Activated CD4-positive, alpha-beta T cell treated with anti-CD3 and anti-CD28 coated beads, Interleukin-2, Interleukin-4, amounts not matched to agents 100 ng/mL and 50 ng/mL, durations not matched to agents 16 hours and 8 hours (primary cell): ENCODE results near the gene LCMT2.

Source experiments
- DNase-seq: peaks from one replicate; pipeline ENCODE4 v3.0.0-alpha.2; 2020; ENCODE audit warnings: low spot score

The LCMT2 gene, protein sequence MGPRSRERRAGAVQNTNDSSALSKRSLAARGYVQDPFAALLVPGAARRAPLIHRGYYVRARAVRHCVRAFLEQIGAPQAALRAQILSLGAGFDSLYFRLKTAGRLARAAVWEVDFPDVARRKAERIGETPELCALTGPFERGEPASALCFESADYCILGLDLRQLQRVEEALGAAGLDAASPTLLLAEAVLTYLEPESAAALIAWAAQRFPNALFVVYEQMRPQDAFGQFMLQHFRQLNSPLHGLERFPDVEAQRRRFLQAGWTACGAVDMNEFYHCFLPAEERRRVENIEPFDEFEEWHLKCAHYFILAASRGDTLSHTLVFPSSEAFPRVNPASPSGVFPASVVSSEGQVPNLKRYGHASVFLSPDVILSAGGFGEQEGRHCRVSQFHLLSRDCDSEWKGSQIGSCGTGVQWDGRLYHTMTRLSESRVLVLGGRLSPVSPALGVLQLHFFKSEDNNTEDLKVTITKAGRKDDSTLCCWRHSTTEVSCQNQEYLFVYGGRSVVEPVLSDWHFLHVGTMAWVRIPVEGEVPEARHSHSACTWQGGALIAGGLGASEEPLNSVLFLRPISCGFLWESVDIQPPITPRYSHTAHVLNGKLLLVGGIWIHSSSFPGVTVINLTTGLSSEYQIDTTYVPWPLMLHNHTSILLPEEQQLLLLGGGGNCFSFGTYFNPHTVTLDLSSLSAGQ

DNA sequence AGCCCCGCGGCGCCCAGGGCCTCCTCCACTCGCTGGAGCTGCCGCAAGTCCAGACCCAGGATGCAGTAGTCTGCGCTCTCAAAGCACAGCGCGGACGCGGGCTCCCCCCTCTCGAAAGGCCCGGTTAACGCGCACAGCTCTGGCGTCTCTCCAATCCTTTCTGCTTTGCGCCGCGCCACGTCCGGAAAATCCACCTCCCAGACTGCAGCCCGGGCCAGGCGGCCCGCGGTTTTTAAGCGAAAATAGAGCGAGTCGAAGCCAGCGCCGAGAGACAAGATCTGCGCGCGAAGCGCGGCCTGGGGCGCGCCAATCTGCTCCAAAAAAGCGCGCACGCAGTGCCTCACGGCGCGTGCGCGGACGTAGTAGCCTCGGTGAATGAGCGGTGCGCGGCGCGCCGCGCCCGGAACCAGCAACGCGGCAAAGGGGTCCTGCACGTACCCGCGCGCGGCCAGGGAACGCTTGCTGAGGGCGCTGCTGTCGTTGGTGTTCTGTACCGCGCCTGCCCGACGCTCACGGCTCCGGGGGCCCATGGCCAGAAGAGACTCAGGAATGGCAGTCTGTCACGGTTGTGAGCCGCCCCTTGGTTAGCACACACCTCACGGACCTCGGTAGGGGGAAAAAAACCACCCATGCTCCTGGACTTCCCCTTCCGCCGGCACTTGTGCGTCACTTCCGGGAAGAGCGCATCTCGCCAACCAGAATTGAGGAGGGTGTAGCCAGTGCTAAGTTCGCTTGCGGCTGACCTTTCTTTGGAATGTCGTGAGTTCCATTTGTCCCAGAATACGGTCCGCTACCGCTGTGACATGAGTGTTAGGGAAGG, at the start of gene LCMT2:
Gene LCMT2, minus strand, starts transcription at position 614 of the 820 bp plus-strand sequence. Its CDS starts 84 bp downstream, at position 530.
- peak; percentile 92 for DNase-seq

DNA sequence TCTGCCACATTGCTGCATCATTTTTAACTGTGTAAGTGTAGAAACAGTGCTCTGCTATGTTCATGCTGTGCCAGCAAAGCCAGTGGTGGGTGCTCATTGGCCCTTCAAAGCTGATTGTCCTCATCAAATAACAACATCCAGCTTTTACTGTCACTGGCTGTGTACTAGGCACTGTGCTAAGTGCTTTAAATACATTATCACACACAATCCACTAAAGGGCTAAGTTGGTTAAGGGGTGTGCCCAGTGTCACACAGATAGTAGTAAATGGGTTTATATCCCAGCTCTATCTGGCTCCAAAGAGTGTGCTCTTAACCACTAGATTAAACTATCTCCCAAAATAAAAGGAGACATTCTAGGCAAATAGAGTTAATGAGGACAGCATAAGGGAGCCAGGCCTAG, 48.2 kb upstream of the LCMT2 start:
- DNase-seq = no peak

DNA sequence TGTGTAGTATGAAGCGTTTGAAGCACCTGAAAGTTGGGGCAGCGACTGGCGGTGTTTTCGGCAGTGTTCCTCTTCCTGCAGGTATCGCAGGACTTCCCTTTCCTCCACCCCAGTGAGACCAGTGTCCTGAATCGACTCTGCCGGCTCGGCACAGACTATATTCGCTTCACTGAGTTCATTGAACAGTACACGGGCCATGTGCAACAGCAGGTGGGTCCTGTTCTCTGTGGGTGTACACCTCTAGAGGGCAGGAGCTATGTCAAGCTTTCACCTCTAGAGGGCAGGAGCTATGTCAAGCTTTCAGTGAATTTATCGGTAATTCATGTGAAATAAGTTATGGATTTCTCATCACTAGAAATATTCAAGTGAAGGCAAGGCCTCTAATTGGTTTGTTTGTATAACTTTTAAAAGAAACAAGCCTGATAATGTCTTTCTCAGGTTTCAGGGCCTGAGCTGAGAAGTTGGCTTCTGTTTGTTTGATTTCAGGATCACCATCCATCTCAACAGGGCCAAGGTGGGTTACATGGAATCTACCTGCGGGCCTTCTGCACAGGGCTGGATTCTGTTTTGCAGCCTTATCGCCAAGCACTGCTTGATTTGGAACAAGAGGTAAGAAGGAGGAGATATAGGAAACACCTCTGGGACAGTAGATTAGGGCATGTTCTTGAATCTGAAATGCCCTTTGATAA, 45.8 kb upstream of the LCMT2 start:
- peak; percentile 39 for DNase-seq

GRCh38 chr15:43370975-43371974, 40.9 kb upstream of the LCMT2 start, which contains the start of the genes TUBGCP4 and ZSCAN29:
TUBGCP4 (plus strand) TSS chr15:43371101; CDS start chr15:43371355, 254 bp downstream.
ZSCAN29 (minus strand) TSS chr15:43371043; CDS start chr15:43369913, 1,130 bp downstream.
- DNase-seq = peak; percentile 85

GRCh38 chr15:43370310-43370974, 40.1 kb upstream of the LCMT2 start:
- DNase-seq = no peak

GRCh38 chr15:43361313-43361903, 31.0 kb upstream of the LCMT2 start:
- no peak for DNase-seq

DNA sequence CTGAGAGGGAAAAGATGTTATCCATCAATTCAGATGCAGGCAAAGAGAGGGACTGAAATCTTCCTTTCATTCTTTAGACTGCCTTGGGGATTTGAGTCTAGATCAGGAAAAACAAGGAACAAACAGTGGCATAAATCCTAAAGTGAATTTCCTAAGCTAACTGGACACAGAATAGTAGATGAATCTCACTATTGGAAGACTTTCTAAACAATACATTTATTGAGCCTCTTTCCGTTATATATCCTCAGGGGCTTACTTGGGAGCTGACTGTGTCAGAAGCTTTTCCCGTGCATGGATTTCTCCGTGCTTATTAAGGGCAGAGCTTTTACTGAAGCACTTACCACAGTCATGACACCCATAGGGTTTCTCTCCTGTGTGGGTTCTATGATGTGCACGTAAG, 30.4 kb upstream of the LCMT2 start:
- DNase-seq = no peak

GRCh38 chr15:43352693-43353382, 22.5 kb upstream of the LCMT2 start:
- no peak for DNase-seq

DNA sequence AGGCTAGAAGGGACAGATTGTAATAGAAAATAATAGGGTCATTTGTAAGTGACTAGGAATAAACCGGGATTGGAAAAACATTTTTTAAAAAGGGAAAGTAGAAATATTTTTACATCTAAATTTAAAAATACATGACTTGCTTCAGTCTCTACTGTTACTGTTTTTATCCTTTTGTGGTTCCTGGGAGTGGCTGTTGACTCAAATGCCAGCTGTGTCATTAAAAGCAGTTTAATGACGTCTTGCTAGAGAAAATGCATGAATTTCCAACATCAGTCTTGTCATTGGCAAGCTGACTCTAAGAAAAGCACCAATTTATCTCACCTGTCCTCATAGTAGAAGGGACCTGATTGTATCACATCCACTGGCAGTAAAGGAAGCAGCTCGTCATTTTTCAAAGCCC, 16.7 kb upstream of the LCMT2 start:
- no peak for DNase-seq

GRCh38 chr15:43346305-43346704, 15.9 kb upstream of the LCMT2 start:
- DNase-seq = no peak

DNA sequence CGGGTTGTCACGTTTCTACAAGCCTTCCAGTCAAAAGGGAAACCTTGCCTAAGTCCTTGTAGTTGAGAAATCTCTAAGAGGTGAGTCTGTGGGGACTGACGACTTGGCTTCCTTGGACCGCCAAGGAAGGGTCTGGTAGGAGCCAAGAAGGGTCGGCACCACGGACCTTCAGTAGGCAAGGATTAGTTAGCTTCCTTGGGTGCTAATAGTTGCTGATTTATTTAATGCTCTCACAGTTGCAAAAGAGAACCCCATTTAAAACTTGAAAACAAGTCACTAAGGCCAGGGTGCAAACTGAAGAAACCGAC, 361 bp upstream of the LCMT2 start:
- DNase-seq = no peak

DNA sequence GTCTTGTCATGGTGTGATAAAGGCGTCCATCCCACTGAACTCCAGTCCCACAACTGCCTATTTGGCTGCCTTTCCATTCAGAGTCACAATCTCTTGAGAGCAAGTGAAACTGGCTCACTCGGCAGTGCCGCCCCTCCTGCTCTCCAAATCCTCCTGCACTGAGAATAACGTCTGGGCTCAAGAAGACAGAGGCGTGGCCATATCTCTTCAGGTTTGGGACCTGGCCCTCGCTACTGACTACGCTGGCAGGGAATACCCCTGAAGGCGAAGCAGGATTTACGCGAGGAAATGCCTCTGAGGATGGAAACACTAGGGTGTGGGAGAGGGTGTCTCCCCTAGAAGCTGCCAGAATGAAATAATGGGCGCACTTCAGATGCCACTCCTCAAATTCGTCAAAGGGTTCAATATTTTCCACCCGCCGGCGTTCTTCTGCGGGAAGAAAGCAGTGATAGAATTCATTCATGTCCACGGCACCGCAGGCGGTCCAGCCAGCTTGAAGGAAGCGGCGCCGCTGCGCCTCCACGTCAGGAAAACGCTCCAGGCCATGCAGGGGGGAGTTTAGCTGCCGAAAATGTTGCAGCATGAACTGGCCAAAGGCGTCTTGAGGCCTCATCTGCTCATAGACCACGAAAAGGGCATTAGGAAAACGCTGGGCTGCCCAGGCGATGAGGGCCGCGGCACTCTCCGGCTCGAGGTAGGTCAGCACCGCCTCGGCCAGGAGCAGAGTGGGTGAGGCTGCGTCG, 985 bp downstream of the LCMT2 start:
- DNase-seq = no peak

DNA sequence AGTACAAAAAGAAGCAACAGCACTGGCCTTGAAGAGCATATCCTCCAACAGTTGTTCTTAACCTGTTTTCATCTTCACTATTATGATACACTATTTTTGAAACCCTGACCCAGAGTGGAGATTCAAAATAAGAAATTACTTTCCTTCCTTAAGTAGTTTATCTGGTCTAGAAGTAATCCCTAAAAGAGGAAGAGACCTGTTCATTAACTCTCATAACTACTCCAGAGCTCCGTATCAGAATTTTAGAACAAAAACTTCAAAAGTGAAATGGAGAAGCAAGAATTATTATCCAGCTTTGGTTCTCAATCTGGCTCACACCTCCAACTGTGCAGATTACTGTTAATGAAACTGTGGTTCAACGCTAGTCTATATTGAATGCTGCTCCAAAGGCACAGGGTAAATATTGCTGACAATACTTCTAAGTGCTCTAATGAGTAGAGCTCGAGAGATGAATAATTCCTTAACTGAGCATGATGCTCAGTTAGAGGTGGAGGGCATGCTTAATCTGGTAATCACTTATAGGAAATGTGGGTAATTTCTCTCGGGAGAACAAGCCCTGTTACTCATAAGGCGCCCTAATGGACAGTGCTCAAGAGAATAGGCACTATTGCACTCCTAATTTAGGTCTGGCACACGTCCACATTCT, 5.2 kb downstream of the LCMT2 start:
- DNase-seq = peak; percentile 42

DNA sequence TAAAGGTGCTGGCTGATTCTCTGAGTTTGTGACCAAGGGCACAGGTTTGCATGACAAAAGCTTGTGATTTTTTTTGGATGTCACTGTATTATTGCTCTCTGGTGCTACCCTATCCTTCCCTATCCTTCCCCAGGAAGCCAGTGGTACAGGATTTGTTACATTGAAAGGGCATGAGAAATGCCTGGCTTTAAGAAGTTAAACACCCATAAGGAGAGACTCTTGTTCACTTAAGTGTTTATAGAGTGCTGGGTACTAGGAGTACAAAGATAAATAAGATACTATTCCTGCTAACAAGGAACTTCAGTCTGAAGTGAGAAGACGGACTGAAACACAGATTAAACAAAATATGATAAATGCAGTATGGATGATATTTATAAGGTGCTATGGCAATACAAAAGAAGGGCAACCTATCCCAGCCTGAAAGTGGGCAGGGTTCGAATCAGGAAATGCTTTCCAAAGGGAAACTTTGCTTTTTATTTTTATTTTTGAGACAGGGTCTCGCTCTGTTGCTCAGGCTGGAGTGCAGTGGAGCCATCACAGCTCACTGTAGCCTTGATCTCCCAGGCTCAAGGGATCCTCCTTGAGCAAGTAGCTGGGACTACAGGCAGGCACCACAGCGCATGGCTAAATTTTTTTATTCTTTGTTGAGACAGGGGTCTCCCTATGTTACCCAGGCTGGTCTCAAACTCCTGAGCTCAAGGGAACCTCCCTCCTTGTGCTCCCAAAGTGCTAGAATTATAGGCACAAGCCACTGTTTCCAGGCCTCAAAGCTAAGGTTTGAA, 11.2 kb downstream of the LCMT2 start:
- DNase-seq = no peak

DNA sequence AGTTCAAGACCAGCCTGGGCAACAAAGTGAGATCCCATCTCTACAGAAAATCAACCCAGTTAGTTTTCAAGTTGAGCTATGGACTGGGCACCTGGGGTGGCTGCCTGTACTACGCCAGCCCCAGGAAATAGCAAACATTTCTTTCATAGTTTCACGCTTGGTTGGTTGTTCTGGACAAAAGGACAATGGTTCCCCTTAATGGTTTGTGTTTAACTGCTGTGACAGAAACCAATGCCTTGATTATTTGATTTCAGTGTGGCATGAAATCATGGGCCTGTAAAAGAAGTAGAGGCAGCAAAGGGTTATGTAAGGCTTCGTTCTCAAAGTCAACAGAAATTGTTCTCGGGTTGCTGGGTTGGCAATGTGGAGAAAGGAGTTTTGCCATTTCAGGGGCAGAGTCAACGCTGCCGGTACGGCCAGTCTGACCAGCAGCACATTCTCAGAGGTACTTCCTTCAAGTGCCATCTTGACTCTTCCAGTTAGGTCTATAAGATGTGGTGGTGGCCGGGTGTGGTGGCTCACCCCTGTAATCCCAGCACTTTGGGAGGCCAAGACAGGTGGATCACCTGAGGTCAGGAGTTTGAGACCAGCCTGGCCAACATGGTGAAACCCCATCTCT, 12.7 kb downstream of the LCMT2 start:
- DNase-seq = no peak

GRCh38 chr15:43316971-43317346, 13.4 kb downstream of the LCMT2 start:
- DNase-seq = no peak
